ENCODE results near the gene ECT2. TPM values are rescaled to one million over a fixed set of nuclear protein-coding genes. Genes with fewer than 3 reads are reported as not detected.
A peak's percentile ranks its signal among the peaks of the same experiment; 100 is the strongest.

Gene ECT2
- total RNA-seq, 4 donors from 2014 or later: 6.8 to 10.7 (median 7.2) TPM

DNA sequence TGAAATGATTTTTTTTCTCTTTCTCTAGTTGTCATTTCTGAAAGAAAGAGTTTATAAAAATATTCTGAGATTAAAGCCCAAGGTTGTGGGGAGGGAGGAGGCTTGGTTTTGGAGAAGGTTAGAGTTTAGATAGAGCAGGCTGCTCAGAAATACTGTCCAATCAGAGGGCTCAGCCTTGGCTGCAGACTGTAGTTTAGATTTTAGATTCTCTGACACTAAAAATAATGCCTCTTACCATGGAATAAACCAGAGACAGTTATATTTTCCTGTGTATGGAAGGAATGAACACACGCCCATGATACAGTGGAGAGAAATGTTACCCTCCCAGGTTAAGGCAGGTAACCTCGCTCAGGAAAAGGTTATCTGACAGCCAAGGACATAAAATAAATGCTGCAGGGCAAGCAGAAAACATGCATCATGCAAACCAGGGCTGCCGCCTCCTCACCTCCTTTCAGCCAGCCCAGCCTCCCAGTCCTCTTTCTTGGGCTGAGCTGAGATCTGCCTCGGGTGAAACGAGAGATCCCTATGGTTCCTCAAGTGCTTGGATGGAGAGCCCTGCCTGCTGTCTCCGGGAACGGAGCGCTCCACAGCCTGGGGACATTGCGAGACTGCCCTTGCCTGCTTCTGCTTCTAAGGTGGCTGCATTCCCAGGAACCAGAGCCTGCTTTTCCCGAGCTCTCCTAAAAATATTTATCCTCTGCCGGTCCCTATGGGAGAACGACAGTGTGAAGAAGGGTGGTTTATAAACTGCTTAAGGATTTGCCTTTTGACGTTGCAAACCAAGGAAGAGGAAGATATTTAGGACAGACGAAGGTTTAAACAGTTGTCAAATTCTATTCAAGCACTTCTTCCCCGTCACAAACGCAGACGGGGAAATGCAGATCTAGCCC lies 40.5 kb upstream of the ECT2 start:
- no peak for TF ChIP-seq POLR2A (IDR thresholded peaks at IDR 0.05)
- TF ChIP-seq, protein P1, sequence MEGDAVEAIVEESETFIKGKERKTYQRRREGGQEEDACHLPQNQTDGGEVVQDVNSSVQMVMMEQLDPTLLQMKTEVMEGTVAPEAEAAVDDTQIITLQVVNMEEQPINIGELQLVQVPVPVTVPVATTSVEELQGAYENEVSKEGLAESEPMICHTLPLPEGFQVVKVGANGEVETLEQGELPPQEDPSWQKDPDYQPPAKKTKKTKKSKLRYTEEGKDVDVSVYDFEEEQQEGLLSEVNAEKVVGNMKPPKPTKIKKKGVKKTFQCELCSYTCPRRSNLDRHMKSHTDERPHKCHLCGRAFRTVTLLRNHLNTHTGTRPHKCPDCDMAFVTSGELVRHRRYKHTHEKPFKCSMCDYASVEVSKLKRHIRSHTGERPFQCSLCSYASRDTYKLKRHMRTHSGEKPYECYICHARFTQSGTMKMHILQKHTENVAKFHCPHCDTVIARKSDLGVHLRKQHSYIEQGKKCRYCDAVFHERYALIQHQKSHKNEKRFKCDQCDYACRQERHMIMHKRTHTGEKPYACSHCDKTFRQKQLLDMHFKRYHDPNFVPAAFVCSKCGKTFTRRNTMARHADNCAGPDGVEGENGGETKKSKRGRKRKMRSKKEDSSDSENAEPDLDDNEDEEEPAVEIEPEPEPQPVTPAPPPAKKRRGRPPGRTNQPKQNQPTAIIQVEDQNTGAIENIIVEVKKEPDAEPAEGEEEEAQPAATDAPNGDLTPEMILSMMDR (IDR thresholded peaks at IDR 0.05): no peak
- Histone ChIP-seq H3K36me3 (no peaks in the 10 kb centered on the region), H3K4me1 (peaks cover 7 to 10% of the 10 kb centered on the region in 2 donors), H3K4me3 (replicated peaks in 1 of 3) (peak overlapping the region; percentile 46 to 91 (median 59)), H3K27me3 (no peaks in the 10 kb centered on the region), H3K27ac (peak overlapping the region; percentile 57 to 86 (median 85)), H3K9me3 (no peaks in the 10 kb centered on the region)
- intact Hi-C loops (cut with DNase I): no loop called here
- peak; percentile 62 to 63 for DNase-seq
- WGBS, 2 donors: 2 to 3% methylated on average over 17 of the region's 17 CpGs

DNA sequence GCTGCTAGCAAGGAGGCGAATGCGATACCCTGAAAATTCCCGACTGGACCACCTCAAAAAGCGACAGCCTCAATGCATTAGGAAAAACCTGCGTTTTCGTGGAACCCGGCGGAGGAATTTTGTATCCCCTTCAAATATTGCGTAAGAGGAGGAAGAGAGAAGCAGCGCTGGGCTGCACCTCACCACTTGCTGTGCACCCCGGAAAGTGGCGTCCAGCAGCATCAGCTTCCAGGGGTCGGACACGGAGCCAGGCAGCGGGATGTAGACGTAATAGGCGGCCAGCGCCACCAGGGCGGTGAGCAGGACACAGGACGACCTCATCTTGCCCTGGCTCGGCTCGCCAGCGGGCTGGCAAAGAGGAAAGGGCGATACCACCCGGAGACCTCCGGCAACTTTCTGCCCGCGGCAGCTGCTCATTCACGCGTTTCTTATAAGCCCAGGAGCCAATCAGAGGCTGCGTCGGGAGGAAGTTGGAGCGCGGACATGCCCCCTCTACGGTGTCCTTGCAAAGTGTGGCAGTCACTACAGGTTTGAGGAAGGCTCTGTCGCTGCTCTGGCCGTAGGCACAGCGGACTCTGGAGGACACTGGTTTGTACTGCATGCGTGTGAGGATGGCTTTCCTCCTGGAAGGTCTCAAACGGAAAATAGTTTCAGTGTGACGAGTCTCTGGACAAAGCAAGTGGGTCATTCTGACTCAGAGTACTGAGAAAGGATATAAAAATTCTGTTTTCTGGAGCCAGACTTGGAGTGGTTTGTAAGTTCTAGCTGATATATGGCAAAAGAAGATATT lies 39.7 kb upstream of the ECT2 start, which contains the start of gene NCEH1:
NCEH1 (minus strand) TSS at position 404 of the 790 bp plus-strand sequence; CDS start at position 321, 83 bp downstream.
- TF ChIP-seq POLR2A (IDR thresholded peaks at IDR 0.05): peak in 1 of 2 donors; percentile 87
- TF ChIP-seq, protein P1 (IDR thresholded peaks at IDR 0.05): peak; percentile 56 to 91 (median 79)
- peaks cover 7 to 10% of the 10 kb centered on the region in 2 donors for H3K4me1 ChIP-seq
- no peaks in the 10 kb centered on the region for H3K27me3 ChIP-seq
- H3K27ac ChIP-seq: peak within 1 kb of the TSS; percentile 79 to 86 (median 85)
- peak within 1 kb of the TSS; percentile 46 to 91 (median 59) for H3K4me3 ChIP-seq (replicated peaks in 1 of 3)
- intact Hi-C loops (cut with DNase I): no loop called here
- DNase-seq: peak; percentile 91 to 93
- 1 to 2% methylated on average over 32 to 33 of the region's 41 CpGs for whole genome bisulfite sequencing, 2 donors
- no peaks in the 10 kb centered on the region for H3K9me3 ChIP-seq
- no peaks in the 10 kb centered on the region for H3K36me3 ChIP-seq

DNA sequence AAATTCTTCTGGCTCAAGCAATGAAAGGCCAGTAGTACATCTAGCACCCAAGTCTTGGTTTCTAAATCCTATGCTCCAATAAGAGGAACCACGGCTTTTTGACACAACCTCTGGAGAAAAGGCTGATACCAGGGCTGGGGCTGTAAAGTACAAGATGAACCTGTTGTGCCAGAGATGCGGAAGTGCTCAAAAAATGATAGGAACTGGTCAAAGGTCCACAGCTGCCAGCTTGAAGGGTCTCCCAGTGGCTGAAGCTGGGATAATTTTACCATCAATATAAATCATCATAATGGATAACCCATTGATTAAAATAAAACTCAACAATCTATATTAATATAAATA lies 39.1 kb upstream of the ECT2 start:
- Histone ChIP-seq H3K9me3 (no peaks in the 10 kb centered on the region), H3K27me3 (no peaks in the 10 kb centered on the region), H3K36me3 (no peaks in the 10 kb centered on the region), H3K27ac (peak overlapping the region; percentile 79 to 86 (median 85)), H3K4me3 (replicated peaks in 1 of 3) (peak overlapping the region in 2 of 3 donors; percentile 17 to 59), H3K4me1 (peaks cover 7 to 10% of the 10 kb centered on the region in 2 donors)
- intact Hi-C loops (cut with DNase I): no loop called here
- WGBS, 2 donors: 27 to 37% methylated on average over 2 of the region's 2 CpGs
- DNase-seq: no peak
- TF ChIP-seq, protein P1 (IDR thresholded peaks at IDR 0.05): no peak
- no peak for TF ChIP-seq POLR2A (IDR thresholded peaks at IDR 0.05)

DNA sequence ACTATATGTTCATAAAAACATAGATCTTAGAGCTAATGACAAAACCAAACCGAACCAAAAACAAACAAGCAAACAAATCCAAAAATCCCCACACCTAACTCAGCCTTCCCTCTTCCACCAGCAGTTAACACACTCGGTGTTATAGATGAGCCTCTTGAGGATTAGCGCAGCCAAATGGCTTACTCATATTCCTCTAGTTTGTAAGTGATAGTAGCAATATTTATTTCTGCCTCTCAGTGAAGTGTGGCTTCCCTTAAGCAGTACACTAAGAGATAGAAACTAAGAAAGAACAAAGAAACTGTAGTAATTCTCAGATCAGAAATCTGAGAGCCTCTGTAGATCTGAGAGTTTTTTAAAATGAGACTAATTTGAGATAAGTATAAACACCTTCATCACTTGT lies 37.2 kb upstream of the ECT2 start:
- WGBS, 2 donors: 72 to 73% methylated on average over 3 of the region's 3 CpGs
- Histone ChIP-seq H3K27ac (no peak overlapping the region), H3K9me3 (no peaks in the 10 kb centered on the region), H3K4me1 (peaks cover 7 to 10% of the 10 kb centered on the region in 2 donors), H3K4me3 (replicated peaks in 1 of 3) (no peak overlapping the region), H3K27me3 (no peaks in the 10 kb centered on the region), H3K36me3 (no peaks in the 10 kb centered on the region)
- DNase-seq: no peak
- intact Hi-C loops (cut with DNase I): no loop called here
- TF ChIP-seq, protein P1 (IDR thresholded peaks at IDR 0.05): no peak
- no peak for TF ChIP-seq POLR2A (IDR thresholded peaks at IDR 0.05)

Measured in thyroid gland (tissue), 4 donors.